Activated CD4-positive, alpha-beta T cell treated with anti-CD3 and anti-CD28 coated beads for 4 hours (primary cell): ENCODE measurements around the gene RNU6-1.
A peak's percentile ranks its signal among the peaks of the same experiment; 100 is the strongest.

ENCODE experiments used
- DNase-seq, 2 donors: peaks; one replicate each; pipeline ENCODE4 v3.0.0-alpha.2; 2020

Gene RNU6-1

GRCh38 chr15:67855842-67856241, 16.0 kb upstream of the RNU6-1 start:
- DNase-seq: no peak

DNA sequence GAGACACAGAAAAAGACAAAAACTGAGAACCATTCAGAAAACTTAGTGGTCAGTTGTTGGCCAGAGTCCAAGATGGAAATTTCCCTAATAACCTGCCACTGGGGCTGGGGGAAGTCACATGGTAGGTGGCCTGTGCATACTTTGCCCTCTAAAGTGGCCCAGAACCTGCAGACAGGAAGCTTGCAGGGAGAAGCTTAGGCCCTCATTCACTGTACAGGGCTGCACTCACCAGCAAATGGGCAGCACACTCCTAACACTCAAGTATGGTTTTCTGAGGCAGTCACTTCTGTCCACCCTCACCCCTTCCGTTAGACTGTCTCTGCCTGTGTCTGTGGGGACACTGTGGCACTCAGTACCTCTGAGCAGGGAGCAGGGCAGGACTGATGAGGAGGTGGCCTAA, 14.5 kb upstream of the RNU6-1 start:
- no peak for DNase-seq

GRCh38 chr15:67853454-67853853, 13.6 kb upstream of the RNU6-1 start:
- no peak for DNase-seq

DNA sequence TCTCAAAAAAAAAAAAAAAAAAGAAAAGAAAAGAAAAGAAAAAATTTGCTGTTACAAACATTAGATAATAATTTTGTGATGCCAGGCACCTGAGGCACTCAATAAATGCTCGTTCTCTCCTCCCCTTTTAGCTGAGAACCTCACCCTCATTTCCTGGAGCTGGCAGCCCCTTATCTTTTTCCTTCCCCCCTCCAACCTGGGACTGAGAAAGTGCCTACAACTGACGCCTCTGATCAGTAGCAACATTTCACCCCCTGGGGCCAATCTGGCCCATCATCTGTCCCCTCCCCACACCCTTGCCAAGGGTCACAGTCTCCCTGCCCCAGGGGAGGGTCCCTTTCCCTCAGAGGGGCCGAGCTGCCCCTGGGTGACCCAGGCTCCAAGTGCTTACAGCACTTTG, 12.6 kb upstream of the RNU6-1 start:
- DNase-seq: no peak

DNA sequence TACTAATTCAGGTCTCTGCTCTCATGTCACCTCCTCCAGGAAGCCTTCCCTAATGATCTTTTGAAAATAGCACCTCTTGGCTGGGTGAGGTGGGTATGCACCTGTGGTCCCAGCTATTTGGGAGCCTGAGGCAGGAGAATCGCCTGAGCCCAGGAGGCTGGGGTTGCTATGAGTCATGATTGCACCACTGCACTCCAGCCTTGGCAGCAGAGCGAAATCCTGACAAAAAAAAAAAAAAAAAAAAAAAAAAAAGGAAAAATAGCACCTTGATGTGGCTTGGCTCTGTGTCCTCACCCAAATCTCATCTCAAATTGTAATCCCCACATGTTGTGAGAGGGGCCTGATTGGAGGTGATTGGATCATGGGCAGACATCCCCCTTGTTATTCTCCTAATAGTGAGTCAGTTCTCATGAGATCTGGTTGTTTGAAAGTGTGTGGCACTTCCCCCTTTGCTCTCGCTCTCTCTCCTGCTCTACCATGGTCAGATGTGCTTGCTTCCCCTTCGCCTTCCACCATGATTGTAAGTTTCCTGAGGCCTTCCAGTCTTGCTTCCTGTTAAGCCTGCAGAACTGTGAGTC, 11.2 kb upstream of the RNU6-1 start:
- DNase-seq: no peak

GRCh38 chr15:67850336-67850735, 10.5 kb upstream of the RNU6-1 start:
- no peak for DNase-seq

- no peak for DNase-seq
These were observed 9.7 kb upstream of the RNU6-1 start for GRCh38 chr15:67849538-67849937.

GRCh38 chr15:67845974-67846373, 6.1 kb upstream of the RNU6-1 start:
- DNase-seq: no peak

- DNase-seq: no peak
These were observed 3.9 kb upstream of the RNU6-1 start for GRCh38 chr15:67843571-67844387.

DNA sequence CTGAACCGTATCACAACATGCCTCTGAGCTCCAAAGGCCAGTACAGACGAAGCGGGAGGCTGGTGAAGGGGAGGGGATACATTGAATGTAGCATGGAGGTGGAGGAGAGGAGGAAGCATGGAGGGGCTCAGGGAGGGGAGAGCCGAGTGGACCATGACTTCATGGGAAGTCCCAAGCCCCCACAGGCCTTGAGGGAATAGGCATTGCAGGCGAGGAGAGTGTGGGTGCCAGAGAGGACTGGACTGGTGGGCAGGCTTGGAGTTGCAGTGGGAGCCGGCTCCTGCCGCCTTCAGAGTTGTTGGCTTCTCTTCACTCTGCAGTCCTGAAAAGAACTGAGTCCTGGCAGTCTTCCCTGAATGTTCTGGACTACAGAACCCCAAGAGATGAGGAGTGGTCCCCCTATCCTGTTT, 3.3 kb upstream of the RNU6-1 start:
- DNase-seq: no peak

- DNase-seq: no peak
These were observed 1.6 kb upstream of the RNU6-1 start for GRCh38 chr15:67841513-67841762.

GRCh38 chr15:67840749-67841512, 1.1 kb upstream of the RNU6-1 start:
- DNase-seq: no peak

GRCh38 chr15:67839499-67839928, 331 bp downstream of the RNU6-1 start:
- DNase-seq: no peak

DNA sequence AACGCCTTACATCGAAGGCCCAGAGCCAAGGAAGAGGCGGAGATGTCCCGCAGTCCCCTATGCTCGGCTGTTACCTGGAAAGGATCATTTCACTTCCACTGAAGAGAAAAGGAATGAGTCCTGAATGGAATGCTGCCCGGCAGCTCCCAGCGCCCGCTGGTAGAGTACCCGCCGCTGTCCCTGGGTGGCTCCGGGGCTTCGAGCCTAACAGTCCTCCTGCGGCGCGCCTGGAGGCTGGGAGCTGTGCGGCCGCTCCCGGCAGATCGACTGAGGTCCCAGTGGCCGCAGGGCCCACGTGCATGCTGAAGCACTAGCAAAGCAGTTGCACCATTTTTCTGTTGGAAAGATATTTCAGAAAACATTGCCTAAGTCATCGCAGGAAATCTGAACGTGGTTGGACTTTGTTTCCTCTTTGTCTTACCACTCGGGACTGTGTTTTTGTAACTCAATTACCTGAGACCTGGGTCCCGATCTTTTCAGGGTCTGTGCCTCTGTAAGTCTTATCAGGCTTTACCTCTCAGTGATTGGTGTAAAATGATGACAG, 984 bp downstream of the RNU6-1 start:
- DNase-seq: no peak

DNA sequence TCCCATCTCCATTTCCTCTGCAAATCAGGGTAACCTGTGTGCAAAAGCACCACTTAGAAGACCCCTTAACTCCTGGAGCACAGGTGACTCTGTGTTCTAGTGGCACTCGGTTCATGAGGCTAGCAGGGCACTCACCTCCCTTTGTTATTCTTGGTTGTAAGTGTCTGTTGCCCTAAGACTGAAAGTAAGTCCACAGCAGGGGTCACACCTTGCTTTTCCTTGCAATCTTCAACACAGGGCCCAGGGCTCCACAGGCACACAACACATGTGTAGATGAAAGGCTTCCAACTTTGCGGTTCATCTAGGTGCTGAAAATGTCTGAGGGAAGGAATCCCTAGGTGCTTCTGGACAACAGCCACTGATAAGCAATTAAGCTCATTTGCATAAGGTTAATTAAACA, 2.9 kb downstream of the RNU6-1 start:
- DNase-seq: no peak

DNA sequence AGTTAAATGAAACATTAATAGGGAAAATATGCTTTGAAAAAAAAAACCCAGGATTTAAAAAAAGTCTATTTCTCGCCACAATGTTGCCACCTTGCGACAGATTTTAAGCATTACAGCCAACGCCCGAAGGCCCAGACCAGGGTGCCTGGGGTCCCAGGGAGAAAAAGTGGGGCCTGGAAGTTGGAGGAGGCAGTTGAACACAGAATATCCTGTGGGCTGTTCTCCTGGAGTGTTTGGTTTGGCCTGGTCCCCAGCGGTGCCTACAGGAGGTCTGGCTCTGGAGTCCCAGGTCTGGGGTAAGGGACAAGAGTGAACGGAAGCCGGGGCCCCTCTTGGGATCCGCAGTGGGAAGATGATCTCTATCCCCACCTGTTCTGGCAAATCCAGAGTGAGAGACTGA, 3.4 kb downstream of the RNU6-1 start:
- peak; percentile 39 to 59 for DNase-seq

DNA sequence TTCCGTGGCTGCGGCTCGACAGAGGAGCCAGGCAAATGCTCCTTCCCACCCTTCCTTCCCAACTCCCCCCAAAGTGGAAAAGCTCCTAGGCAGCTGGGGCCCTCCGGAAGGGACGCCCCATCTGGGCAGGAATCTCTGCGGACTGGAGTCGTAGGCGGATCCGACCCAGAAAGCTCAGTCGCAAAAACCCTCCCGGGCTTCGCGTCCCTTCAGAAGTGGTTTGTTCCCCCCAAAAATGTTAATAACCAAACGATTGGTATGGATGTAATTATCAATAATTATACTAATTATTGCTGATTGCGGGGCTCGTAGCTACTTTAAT, 3.8 kb downstream of the RNU6-1 start:
- DNase-seq: no peak

DNA sequence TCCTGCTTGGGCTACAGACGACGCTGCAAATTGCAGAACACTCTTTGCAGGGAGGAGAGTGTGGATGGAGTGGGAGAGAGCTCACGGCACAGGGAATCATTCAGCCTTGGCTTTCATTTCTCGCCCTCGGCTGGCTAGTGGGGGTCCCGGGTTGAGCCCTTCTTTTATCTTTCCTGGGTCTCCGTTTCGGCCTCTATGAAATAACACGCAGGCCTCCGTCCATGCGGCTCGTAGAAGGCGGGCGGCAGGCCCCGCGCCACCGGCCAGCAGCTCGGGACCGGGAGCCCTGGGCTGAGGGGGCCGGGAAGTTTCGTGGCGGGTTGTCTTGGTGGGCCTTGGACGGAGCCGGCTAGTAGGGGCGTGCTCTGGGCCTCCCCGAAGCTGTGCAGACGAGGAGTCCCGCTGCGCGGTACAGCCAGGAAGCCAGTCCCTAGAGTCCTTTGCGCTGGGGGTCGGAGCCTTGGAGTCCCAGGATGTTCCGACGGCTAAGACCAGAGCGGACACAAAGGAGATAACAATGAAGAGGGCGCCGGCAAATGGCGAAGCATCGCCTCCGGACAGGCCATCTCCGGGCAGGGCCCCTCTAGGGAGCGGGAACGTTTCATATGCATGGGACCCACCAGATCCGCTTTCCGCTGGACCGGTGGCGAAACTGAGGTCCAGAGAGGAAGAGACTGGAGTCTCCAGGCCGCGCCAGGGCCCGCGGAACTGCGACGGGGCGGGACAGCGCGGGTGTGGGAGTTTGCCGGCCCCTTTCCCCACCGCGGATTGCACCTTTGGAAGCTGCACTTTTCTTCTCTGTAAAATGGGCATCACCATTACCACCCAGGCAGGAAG, 4.3 kb downstream of the RNU6-1 start:
- DNase-seq: no peak

GRCh38 chr15:67834581-67835296, 5.1 kb downstream of the RNU6-1 start:
- no peak for DNase-seq

- DNase-seq: no peak
These were observed 5.9 kb downstream of the RNU6-1 start for GRCh38 chr15:67833710-67834511.

GRCh38 chr15:67832897-67833709, 6.7 kb downstream of the RNU6-1 start:
- DNase-seq: no peak
